Measurements from ENCODE around the gene SBNO2.

SBNO2 gene

GRCh38 chr19:1146858-1147780 lies 26.9 kb downstream of the SBNO2 start:
- TF ChIP-seq CTCF (IDR thresholded peaks at IDR 0.05; ENCODE audit: low read depth, low read length) = no peak
- DNase-seq (ENCODE audit: extremely low read depth, low read depth) = no peak

- no peak for DNase-seq (ENCODE audit: extremely low read depth, low read depth)
- TF ChIP-seq CTCF (IDR thresholded peaks at IDR 0.05; ENCODE audit: low read depth, low read length) = no peak
Observed at GRCh38 chr19:1146412-1146699, 27.7 kb downstream of the SBNO2 start.

- TF ChIP-seq CTCF (IDR thresholded peaks at IDR 0.05; ENCODE audit: low read depth, low read length) = no peak
- DNase-seq (ENCODE audit: extremely low read depth, low read depth) = no peak
Observed at GRCh38 chr19:1145635-1146411, 28.2 kb downstream of the SBNO2 start.

- no peak for TF ChIP-seq CTCF (IDR thresholded peaks at IDR 0.05; ENCODE audit: low read depth, low read length)
Observed at GRCh38 chr19:1144741-1145140, 29.3 kb downstream of the SBNO2 start.

GRCh38 chr19:1143828-1144399 lies 30.2 kb downstream of the SBNO2 start:
- no peak for DNase-seq (ENCODE audit: extremely low read depth, low read depth)

More at GRCh38 chr19:1144741-1145140, 29.3 kb downstream of the SBNO2 start:
- DNase-seq (ENCODE audit: extremely low read depth, low read depth) = no peak

GRCh38 chr19:1141944-1142343 lies 32.1 kb downstream of the SBNO2 start:
- TF ChIP-seq CTCF (IDR thresholded peaks at IDR 0.05; ENCODE audit: low read depth, low read length) = no peak
- DNase-seq (ENCODE audit: extremely low read depth, low read depth) = no peak

More at GRCh38 chr19:1143828-1144399, 30.2 kb downstream of the SBNO2 start:
- TF ChIP-seq CTCF (IDR thresholded peaks at IDR 0.05; ENCODE audit: low read depth, low read length) = no peak

All from AG09319 (cell line).